ENCODE results near the gene CRYL1.

DNA sequence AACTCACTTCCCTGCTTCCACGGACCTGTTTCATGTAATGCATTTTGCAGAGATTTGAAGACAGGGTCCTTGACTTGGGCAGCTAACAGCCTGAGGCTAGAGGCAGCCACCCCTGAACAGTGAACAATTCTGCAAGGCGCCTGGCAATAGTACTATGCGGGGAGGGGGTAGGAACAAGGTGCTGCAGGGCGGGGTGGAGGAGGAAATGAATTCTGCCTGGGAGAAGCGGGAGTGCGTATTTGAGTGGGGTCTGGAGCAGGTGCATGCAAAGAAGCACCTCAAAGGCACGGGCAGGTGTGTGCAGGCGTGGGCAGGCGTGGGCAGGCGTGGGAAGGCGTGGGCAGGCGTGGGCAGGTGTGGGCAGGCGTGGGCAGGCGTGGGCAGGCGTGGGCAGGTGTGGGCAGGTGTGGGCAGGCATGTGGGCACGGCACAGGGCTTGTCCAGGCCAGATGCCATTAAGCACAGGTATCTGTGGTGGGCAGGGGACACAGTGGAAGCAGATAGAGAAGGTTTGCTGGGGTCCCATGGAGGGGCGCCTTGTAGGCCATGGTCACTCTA is 163.1 kb downstream of the CRYL1 start:
- TF ChIP-seq, protein P1, sequence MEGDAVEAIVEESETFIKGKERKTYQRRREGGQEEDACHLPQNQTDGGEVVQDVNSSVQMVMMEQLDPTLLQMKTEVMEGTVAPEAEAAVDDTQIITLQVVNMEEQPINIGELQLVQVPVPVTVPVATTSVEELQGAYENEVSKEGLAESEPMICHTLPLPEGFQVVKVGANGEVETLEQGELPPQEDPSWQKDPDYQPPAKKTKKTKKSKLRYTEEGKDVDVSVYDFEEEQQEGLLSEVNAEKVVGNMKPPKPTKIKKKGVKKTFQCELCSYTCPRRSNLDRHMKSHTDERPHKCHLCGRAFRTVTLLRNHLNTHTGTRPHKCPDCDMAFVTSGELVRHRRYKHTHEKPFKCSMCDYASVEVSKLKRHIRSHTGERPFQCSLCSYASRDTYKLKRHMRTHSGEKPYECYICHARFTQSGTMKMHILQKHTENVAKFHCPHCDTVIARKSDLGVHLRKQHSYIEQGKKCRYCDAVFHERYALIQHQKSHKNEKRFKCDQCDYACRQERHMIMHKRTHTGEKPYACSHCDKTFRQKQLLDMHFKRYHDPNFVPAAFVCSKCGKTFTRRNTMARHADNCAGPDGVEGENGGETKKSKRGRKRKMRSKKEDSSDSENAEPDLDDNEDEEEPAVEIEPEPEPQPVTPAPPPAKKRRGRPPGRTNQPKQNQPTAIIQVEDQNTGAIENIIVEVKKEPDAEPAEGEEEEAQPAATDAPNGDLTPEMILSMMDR (conservative IDR thresholded peaks at IDR 0.05 in 1 of 2, IDR thresholded peaks at IDR 0.05 in 1 of 2; ENCODE audit: extremely low read depth in 1 of 2, insufficient read depth in 1 of 2, low read depth in 1 of 2, low read length in 2 of 2), result no peak
- no peak for TF ChIP-seq EZH2 (IDR thresholded peaks at IDR 0.05; ENCODE audit: borderline replicate concordance, low read length)
